Prostate gland (tissue), 2 donors: ENCODE measurements around the gene ITGB2. TPM values are rescaled to one million over a fixed set of nuclear protein-coding genes. Genes with fewer than 3 reads are reported as not detected.

Experiments used
- DNase-seq: peaks from one replicate; pipeline ENCODE4 v3.0.0-alpha.2; 2019; ENCODE audit warnings: low spot score
- H3K27ac ChIP-seq, 2 donors: fragments of 200-600 bp; sonication (generic); 2 replicates each; pipeline ENCODE4 v1.5.1; 2017 to 2019
- H3K27me3 ChIP-seq: fragments of 200-600 bp; sonication (generic); replicated peaks from 2 replicates; pipeline ENCODE4 v1.5.1; 2019; ENCODE audit not compliant: insufficient read depth
- H3K36me3 ChIP-seq, 2 donors: fragments of 200-600 bp; sonication (generic); 1 replicate in 1 of 2; 2 replicates in 1 of 2; pipeline versions ENCODE4 v1.5.1 to v1.8.1; 2017 to 2019
- H3K4me1 ChIP-seq: fragments of 200-600 bp; sonication (generic); replicated peaks from 2 replicates; pipeline ENCODE4 v1.5.1; 2019
- H3K4me3 ChIP-seq, 2 donors: fragments of 200-600 bp; sonication (generic); 2 replicates each; pipeline ENCODE4 v1.5.1; 2017 to 2019
- H3K9me3 ChIP-seq: fragments of 200-600 bp; sonication (generic); 2 replicates; pipeline ENCODE4 v1.5.1; 2017
- POLR2A ChIP-seq: fragments of 450-650 bp; IDR thresholded peaks from one replicate; pipeline ENCODE4 v1.6.1; 2016; ENCODE audit warnings: antibody characterized with exemption, mild to moderate bottlenecking
- POLR2AphosphoS5 ChIP-seq: sonication (generic); formaldehyde crosslinking; IDR thresholded peaks from one replicate; pipeline ENCODE4 v1.6.1; 2017; ENCODE audit warnings: antibody characterized with exemption
- WGBS: methylation state at CpG from one replicate; pipeline ENCODE4 v1.1.5; 2018; 5-methylcytosine and 5-hydroxymethylcytosine counted together
- intact Hi-C: fragments of 100-400 bp; cut with DNase I; formaldehyde crosslinking; loops from one replicate; pipeline ENCODE4 v1.14.2; 2022
- total RNA-seq, 2 donors: library from RNA; depleted of rRNA; stranded (reverse); fragments of >200 nt; gene quantifications; one replicate each; pipeline ENCODE4 v1.1.0, GENCODE V29; 2016
- TF ChIP-seq, protein P1 (sequence below), 4 experiments: fragments of 200-600 bp in 2 of 4; fragments of 450-650 bp in 2 of 4; sonication (generic) in 2 of 4; IDR thresholded peaks; 1 replicate in 3 of 4; 2 replicates in 1 of 4; pipeline ENCODE4 v1.5.1; 2016 to 2019; ENCODE audit warnings: antibody characterized with exemption in 4 of 4, mild to moderate bottlenecking in 2 of 4, moderate library complexity in 2 of 4

Gene ITGB2
- total RNA-seq, 2 donors from 2014 or later = 23.1 to 56.1 TPM

DNA sequence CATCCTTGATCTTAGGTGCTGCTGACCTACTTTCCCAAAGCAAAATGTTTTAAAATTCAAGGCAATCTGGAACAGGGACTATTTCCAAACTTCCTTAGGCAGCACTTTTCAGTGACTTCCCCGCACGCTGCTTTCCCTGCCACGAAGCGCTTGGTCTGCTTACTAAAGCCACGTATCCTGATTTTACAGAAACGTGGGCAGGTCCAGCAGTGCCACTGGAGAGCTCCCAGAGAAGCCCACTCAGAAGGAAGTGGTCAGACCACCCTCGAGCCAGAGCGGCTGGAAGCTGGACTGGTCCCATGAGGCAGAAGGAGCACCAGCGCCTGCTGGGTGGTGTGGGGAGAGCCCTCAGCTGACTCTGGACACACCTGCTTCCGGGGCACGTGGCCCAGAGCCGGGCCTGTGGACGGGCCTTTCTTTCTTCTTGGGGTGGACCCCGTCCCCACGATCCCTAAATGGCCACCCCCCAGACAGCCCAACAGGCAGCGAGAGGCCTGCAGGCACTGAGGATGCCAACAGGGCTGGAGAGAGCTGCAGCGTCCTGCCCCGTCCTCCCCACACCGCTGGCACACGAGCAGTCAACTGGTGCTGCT, 70.4 kb downstream of the ITGB2 start:
- no peak for DNase-seq
- Histone ChIP-seq H3K9me3 (no peaks in the 10 kb centered on the region), H3K4me1 (peaks cover 14% of the 10 kb centered on the region), H3K27me3 (no peaks in the 10 kb centered on the region), H3K4me3 (no peak overlapping the region), H3K36me3 (peaks cover 3 to 23% of the 10 kb centered on the region in 2 donors), H3K27ac (no peak overlapping the region)
- intact Hi-C loops = no loop called here
- WGBS = 79% methylated on average over 20 of the region's 20 CpGs
- TF ChIP-seq, protein P1, sequence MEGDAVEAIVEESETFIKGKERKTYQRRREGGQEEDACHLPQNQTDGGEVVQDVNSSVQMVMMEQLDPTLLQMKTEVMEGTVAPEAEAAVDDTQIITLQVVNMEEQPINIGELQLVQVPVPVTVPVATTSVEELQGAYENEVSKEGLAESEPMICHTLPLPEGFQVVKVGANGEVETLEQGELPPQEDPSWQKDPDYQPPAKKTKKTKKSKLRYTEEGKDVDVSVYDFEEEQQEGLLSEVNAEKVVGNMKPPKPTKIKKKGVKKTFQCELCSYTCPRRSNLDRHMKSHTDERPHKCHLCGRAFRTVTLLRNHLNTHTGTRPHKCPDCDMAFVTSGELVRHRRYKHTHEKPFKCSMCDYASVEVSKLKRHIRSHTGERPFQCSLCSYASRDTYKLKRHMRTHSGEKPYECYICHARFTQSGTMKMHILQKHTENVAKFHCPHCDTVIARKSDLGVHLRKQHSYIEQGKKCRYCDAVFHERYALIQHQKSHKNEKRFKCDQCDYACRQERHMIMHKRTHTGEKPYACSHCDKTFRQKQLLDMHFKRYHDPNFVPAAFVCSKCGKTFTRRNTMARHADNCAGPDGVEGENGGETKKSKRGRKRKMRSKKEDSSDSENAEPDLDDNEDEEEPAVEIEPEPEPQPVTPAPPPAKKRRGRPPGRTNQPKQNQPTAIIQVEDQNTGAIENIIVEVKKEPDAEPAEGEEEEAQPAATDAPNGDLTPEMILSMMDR (IDR thresholded peaks at IDR 0.05) = no peak
- TF ChIP-seq POLR2AphosphoS5 = no peak
- TF ChIP-seq POLR2A = no peak

DNA sequence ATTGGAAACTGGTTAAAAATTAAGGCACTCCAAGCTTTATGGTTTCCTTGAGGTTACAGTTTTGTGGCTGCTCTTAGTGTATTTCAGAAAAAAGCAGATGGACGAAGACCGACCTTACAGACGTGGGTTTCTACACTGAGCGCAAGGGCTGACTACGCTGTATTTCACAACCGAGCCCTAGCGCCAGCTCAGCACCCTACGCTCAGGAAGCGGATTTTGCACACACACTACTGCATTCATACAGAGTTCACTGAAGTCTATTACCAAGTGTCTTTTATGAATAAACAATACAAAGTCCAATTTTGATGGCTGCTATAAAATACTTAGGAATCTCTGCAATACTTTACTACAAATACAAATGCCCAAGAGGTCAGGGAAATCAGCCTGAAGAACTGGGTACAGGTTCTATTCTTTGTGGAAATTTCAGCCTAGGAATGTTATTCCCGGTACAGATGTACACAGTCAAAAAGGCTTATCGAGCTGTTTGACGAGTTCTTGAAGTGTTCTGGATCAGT, 71.0 kb downstream of the ITGB2 start:
- Histone ChIP-seq H3K4me3 (no peak overlapping the region), H3K36me3 (peaks cover 3 to 17% of the 10 kb centered on the region in 2 donors), H3K27me3 (no peaks in the 10 kb centered on the region), H3K27ac (no peak overlapping the region), H3K4me1 (peaks cover 14% of the 10 kb centered on the region), H3K9me3 (no peaks in the 10 kb centered on the region)
- TF ChIP-seq POLR2A = no peak
- TF ChIP-seq, protein P1 (IDR thresholded peaks at IDR 0.05) = no peak
- no peak for TF ChIP-seq POLR2AphosphoS5
- no peak for DNase-seq
- WGBS = 93% methylated on average over 12 of the region's 12 CpGs
- intact Hi-C loops = no loop called here

DNA sequence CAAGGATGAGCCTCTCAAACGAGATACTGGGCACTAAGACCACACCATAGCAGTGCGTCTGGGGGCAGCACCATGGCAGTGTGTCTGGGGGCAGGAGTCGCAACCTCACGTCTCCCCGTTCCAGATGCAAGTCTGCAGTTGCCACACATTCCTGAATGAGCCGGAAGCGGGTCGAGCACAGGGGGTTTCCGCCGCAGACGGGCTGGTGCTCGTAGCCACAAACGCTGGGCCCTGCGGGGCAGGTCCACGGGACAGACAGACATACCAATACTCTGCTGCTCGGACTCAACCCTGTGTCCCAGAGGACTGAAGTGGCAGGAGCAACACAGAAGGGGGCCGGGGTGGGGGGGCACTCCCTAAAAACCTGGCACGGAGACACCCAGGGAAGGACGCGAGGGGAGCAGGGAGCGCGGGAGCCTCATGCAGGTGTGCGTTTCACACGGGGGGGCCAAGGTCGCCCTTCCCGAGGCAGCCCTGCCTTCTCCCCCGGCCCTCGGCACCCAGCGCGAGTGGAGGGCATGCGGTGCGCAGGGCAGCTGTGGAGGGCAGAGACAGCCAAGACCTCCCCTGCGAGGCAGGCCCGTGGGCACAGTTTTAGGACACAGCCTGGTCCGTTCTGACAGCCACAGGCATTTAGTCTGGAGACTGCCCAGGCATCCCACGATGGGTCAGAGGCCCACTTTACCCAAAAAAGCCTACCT, 71.7 kb downstream of the ITGB2 start:
- peaks cover 14% of the 10 kb centered on the region for H3K4me1 ChIP-seq
- H3K9me3 ChIP-seq = no peaks in the 10 kb centered on the region
- WGBS = 93% methylated on average over 36 of the region's 36 CpGs
- peaks cover 3 to 10% of the 10 kb centered on the region in 2 donors for H3K36me3 ChIP-seq
- DNase-seq = no peak
- H3K27me3 ChIP-seq = no peaks in the 10 kb centered on the region
- TF ChIP-seq POLR2A = no peak
- TF ChIP-seq, protein P1 (IDR thresholded peaks at IDR 0.05) = no peak
- H3K27ac ChIP-seq = no peak overlapping the region
- intact Hi-C loops = no loop called here
- H3K4me3 ChIP-seq = no peak overlapping the region

DNA sequence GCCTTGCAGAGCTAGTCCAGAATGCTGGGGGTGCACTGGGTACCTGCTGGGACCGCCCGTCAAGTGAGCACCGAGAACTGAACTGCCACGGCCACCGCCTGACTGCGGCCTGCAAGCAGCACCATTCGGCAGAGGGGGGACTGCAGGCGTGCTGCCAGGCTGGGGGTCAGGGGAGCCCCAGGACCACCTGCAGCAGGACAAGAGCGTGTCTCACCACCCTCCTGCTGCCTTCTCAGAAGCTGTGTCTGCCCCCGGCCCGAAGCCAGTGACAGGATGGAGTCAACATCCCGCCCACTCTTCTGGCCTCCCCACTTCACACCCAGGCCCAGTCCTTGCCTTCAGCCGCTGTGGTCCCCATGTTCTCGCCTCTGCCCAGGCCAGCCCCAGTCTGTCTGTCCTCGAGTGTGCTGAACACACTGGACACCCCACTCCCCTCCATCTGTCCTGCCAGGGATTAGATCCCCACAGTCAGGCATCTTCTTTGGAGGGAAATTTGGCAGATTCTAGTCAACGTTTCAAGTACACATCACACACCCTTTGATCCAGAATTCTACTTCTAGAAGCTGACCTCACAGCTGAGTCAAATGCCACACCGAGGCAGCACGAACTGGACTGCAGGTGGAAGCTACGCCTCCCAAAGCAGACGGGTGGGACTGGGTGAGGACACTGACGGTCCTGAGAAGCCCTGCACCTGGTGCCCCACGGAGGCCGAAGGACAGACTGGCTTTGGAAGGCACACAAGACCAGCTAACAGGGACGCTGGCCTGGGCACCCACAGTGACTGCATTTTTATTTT, 73.2 kb downstream of the ITGB2 start:
- intact Hi-C loops = no loop called here
- TF ChIP-seq POLR2A (no peak), POLR2AphosphoS5 (no peak)
- TF ChIP-seq, protein P1 (IDR thresholded peaks at IDR 0.05) = no peak
- Histone ChIP-seq H3K9me3 (no peaks in the 10 kb centered on the region), H3K4me1 (peaks cover 14% of the 10 kb centered on the region), H3K4me3 (no peak overlapping the region), H3K27me3 (no peaks in the 10 kb centered on the region), H3K27ac (no peak overlapping the region), H3K36me3 (peaks cover 3 to 6% of the 10 kb centered on the region in 2 donors)
- DNase-seq = no peak
- WGBS = 84% methylated on average over 21 of the region's 24 CpGs
